Loucy (cell line): ENCODE measurements around the gene AHNAK2.

Experiments
- EZH2phosphoT487 ChIP-seq: fragments of 200-600 bp; IDR thresholded peaks from 2 replicates; pipeline ENCODE4 v1.6.1; 2018; ENCODE audit warnings: antibody characterized with exemption, mild to moderate bottlenecking, moderate library complexity, borderline replicate concordance
- TF ChIP-seq, protein P1 (sequence below): fragments of 200-600 bp; sonication (generic); conservative IDR thresholded peaks from 2 replicates; pipeline ENCODE4 v1.5.1; 2014; ENCODE audit warnings: mild to moderate bottlenecking, antibody characterized with exemption, low read length

DNA sequence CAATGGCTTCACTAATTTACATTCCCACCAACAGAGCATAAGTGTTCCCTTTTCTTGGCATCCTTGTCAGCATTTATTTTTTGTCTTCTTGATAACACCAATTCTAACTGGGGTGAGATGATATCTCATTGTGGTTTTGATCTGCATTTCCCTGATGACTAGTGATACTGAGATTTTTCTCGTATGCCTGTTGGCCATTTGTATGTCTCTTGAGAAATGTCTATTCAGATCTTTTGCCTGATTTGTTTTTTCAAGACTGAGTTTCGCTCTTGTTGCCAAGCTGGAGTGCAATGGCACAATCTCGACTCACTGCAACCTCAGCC is 58.2 kb downstream of the AHNAK2 start:
- TF ChIP-seq, protein P1, sequence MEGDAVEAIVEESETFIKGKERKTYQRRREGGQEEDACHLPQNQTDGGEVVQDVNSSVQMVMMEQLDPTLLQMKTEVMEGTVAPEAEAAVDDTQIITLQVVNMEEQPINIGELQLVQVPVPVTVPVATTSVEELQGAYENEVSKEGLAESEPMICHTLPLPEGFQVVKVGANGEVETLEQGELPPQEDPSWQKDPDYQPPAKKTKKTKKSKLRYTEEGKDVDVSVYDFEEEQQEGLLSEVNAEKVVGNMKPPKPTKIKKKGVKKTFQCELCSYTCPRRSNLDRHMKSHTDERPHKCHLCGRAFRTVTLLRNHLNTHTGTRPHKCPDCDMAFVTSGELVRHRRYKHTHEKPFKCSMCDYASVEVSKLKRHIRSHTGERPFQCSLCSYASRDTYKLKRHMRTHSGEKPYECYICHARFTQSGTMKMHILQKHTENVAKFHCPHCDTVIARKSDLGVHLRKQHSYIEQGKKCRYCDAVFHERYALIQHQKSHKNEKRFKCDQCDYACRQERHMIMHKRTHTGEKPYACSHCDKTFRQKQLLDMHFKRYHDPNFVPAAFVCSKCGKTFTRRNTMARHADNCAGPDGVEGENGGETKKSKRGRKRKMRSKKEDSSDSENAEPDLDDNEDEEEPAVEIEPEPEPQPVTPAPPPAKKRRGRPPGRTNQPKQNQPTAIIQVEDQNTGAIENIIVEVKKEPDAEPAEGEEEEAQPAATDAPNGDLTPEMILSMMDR: no peak
- no peak for TF ChIP-seq EZH2phosphoT487
